Astrocyte of the spinal cord (primary cell): ENCODE measurements around the gene RIPK1.

ENCODE experiments used
- DNase-seq: peaks from one replicate; pipeline ENCODE4 v3.0.0; 2011; ENCODE audit warnings: low read depth, low spot score
- H3K4me3 ChIP-seq: 2 replicates; pipeline ENCODE4 v1.5.1; 2011; ENCODE audit warnings: low read depth, mild to moderate bottlenecking, low read length, moderate library complexity
- in situ Hi-C: cut with HindIII; loops from 2 replicates; pipeline ENCODE4 v1.10.0; 2017; ENCODE audit warnings: low sequenced_read_pairs
- TF ChIP-seq, protein P1 (sequence below): IDR thresholded peaks from 2 replicates; pipeline ENCODE4 v1.5.1; 2012; ENCODE audit warnings: low read depth, mild to moderate bottlenecking, low read length, inconsistent platforms

RIPK1 gene

GRCh38 chr6:3086282-3086946 is 18.1 kb downstream of the RIPK1 start:
- DNase-seq: no peak
- TF ChIP-seq, protein P1, sequence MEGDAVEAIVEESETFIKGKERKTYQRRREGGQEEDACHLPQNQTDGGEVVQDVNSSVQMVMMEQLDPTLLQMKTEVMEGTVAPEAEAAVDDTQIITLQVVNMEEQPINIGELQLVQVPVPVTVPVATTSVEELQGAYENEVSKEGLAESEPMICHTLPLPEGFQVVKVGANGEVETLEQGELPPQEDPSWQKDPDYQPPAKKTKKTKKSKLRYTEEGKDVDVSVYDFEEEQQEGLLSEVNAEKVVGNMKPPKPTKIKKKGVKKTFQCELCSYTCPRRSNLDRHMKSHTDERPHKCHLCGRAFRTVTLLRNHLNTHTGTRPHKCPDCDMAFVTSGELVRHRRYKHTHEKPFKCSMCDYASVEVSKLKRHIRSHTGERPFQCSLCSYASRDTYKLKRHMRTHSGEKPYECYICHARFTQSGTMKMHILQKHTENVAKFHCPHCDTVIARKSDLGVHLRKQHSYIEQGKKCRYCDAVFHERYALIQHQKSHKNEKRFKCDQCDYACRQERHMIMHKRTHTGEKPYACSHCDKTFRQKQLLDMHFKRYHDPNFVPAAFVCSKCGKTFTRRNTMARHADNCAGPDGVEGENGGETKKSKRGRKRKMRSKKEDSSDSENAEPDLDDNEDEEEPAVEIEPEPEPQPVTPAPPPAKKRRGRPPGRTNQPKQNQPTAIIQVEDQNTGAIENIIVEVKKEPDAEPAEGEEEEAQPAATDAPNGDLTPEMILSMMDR: no peak
- in situ Hi-C loops: no loop called here

GRCh38 chr6:3088446-3088845 is 20.2 kb downstream of the RIPK1 start:
- in situ Hi-C loops: no loop called here
- no peak overlapping the region for H3K4me3 ChIP-seq
- peak; percentile 49 for DNase-seq
- TF ChIP-seq, protein P1: no peak

More at GRCh38 chr6:3086282-3086946, 18.1 kb downstream of the RIPK1 start:
- no peak overlapping the region for H3K4me3 ChIP-seq

DNA sequence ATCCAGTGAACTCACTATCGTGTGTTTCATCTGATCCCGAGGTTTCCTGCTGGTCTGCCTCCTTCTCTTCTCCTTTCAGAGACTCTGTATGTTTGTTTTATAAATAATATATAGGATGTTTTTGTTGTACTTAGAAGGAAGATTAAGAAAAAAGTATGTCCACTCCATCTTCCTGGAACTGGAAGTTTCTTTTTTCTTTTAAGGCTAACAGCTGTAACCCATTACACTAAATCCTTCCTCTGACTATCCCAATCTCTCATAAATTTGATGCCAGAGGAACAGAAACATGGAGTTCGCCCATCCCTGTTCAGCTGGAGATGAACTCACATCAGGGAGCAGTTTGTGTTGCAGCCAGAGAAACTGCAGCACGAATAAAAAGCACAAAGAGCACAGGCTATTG is 20.7 kb downstream of the RIPK1 start:
- in situ Hi-C loops: no loop called here
- peak; percentile 27 for DNase-seq
- no peak overlapping the region for H3K4me3 ChIP-seq
- TF ChIP-seq, protein P1: no peak

- TF ChIP-seq, protein P1: no peak
- in situ Hi-C loops: no loop called here
- no peak overlapping the region for H3K4me3 ChIP-seq
- DNase-seq: no peak
Measured at GRCh38 chr6:3090013-3090412, 21.7 kb downstream of the RIPK1 start.

DNA sequence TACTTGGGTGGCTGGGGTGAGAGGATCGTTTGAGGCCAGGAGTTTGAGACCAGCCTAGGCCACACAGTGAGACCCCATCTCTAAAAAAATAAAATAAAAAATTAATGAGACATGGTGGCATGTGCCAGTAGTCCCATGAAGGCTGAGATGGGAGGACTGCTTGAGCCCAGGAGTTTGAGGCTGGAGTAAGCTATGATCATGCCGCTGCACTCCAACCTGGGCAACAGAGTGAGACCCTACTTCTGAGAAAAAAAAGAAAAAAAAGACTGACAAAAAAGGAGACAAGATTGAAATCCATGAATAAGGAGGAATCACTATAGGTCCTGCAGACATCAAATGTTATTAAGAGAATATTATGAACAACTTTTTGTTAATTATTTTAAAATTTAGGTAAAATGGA is 26.5 kb downstream of the RIPK1 start:
- no peak overlapping the region for H3K4me3 ChIP-seq
- TF ChIP-seq, protein P1: no peak
- DNase-seq: no peak
- in situ Hi-C loops: no loop called here

GRCh38 chr6:3102875-3103274 is 34.6 kb downstream of the RIPK1 start:
- TF ChIP-seq, protein P1: no peak
- DNase-seq: no peak
- in situ Hi-C loops: no loop called here
- no peak overlapping the region for H3K4me3 ChIP-seq
